M059J (cell line): ENCODE results near the gene FHL2. TPM values are rescaled to one million over a fixed set of nuclear protein-coding genes. Genes with fewer than 3 reads are reported as not detected.

Source experiments
- DNase-seq: peaks from one replicate; pipeline ENCODE4 v3.0.0-alpha.2; 2012; ENCODE audit warnings: low read depth
- total RNA-seq: library from RNA; depleted of rRNA; stranded (reverse); fragments of >200 nt; shearing (Covaris generic); gene quantifications from 2 replicates; pipeline ENCODE4 v1.2.3, GENCODE V29; 2014

The FHL2 gene
- total RNA-seq, 1 experiment from 2014 or later = 164 TPM

- DNase-seq = no peak
Observed at GRCh38 chr2:105422801-105423200, 23.9 kb upstream of the FHL2 start.

GRCh38 chr2:105421053-105421452 lies 22.2 kb upstream of the FHL2 start:
- DNase-seq = no peak

GRCh38 chr2:105418522-105418921 lies 19.7 kb upstream of the FHL2 start:
- no peak for DNase-seq

- peak; percentile 87 for DNase-seq
Observed at GRCh38 chr2:105417857-105418436, 19.1 kb upstream of the FHL2 start.

- DNase-seq = no peak
Observed at GRCh38 chr2:105416156-105416555, 17.3 kb upstream of the FHL2 start.

GRCh38 chr2:105415007-105415406 lies 16.2 kb upstream of the FHL2 start:
- no peak for DNase-seq

GRCh38 chr2:105413206-105413605 lies 14.4 kb upstream of the FHL2 start:
- no peak for DNase-seq

- DNase-seq = no peak
Observed at GRCh38 chr2:105412584-105412983, 13.7 kb upstream of the FHL2 start.

GRCh38 chr2:105411720-105412407 lies 13.0 kb upstream of the FHL2 start:
- no peak for DNase-seq

- peak; percentile 89 for DNase-seq
Observed at GRCh38 chr2:105410554-105410953, 11.7 kb upstream of the FHL2 start.

- peak; percentile 97 for DNase-seq
Observed at GRCh38 chr2:105409717-105410116, 10.9 kb upstream of the FHL2 start.

GRCh38 chr2:105407946-105408743 lies 9.3 kb upstream of the FHL2 start:
- no peak for DNase-seq

GRCh38 chr2:105406221-105406620 lies 7.4 kb upstream of the FHL2 start:
- peak; percentile 93 for DNase-seq

GRCh38 chr2:105405291-105405690 lies 6.4 kb upstream of the FHL2 start:
- peak; percentile 83 for DNase-seq

- DNase-seq = no peak
Observed at GRCh38 chr2:105404736-105405135, 5.9 kb upstream of the FHL2 start.

GRCh38 chr2:105403783-105404698 lies 5.2 kb upstream of the FHL2 start:
- peak; percentile 99 for DNase-seq

GRCh38 chr2:105403241-105403782 lies 4.5 kb upstream of the FHL2 start:
- DNase-seq = no peak

GRCh38 chr2:105402809-105403208 lies 4.0 kb upstream of the FHL2 start:
- DNase-seq = no peak

GRCh38 chr2:105401867-105402266 lies 3.0 kb upstream of the FHL2 start:
- DNase-seq = no peak

GRCh38 chr2:105400138-105400540 lies 1.3 kb upstream of the FHL2 start:
- no peak for DNase-seq

- no peak for DNase-seq
Observed at GRCh38 chr2:105399207-105399861, 483 bp upstream of the FHL2 start.
